ENCODE data around the gene SMYD3. TPM values are rescaled to one million over a fixed set of nuclear protein-coding genes. Genes with fewer than 3 reads are reported as not detected.

Gene SMYD3
- total RNA-seq, 4 donors from 2014 or later = 33.7 to 105 (median 51.4) TPM

GRCh38 chr1:245707941-245708340, 799.1 kb downstream of the SMYD3 start:
- H3K4me1 ChIP-seq = no peaks in the 10 kb centered on the region
- TF ChIP-seq CTCF (IDR thresholded peaks at IDR 0.05) (no peak), POLR2A (IDR thresholded peaks at IDR 0.05) (no peak)
- DNase-seq = no peak
- no peaks in the 10 kb centered on the region for H3K9me3 ChIP-seq
- no peak overlapping the region for H3K27ac ChIP-seq
- intact Hi-C loops (cut with DNase I) = no loop called here
- H3K4me3 ChIP-seq (replicated peaks in 1 of 3) = no peak overlapping the region
- no peaks in the 10 kb centered on the region for H3K36me3 ChIP-seq
- 90 to 95% methylated on average over 5 of the region's 5 CpGs for WGBS, 2 donors
- H3K27me3 ChIP-seq = no peaks in the 10 kb centered on the region

- Histone ChIP-seq H3K27ac (no peak overlapping the region), H3K4me1 (no peaks in the 10 kb centered on the region), H3K4me3 (replicated peaks in 1 of 3) (no peak overlapping the region), H3K9me3 (no peaks in the 10 kb centered on the region), H3K27me3 (no peaks in the 10 kb centered on the region), H3K36me3 (no peaks in the 10 kb centered on the region)
- 85 to 87% methylated on average over 7 of the region's 7 CpGs for WGBS, 2 donors
- TF ChIP-seq CTCF (IDR thresholded peaks at IDR 0.05) (no peak), POLR2A (IDR thresholded peaks at IDR 0.05) (no peak)
- no peak for DNase-seq
- intact Hi-C loops (cut with DNase I) = no loop called here
These were observed 802.3 kb downstream of the SMYD3 start for GRCh38 chr1:245704765-245705164.

- no peak overlapping the region for H3K27ac ChIP-seq
- WGBS, 2 donors = 76 to 86% methylated on average over 5 to 6 of the region's 6 CpGs
- H3K27me3 ChIP-seq = no peaks in the 10 kb centered on the region
- no peaks in the 10 kb centered on the region for H3K4me1 ChIP-seq
- H3K4me3 ChIP-seq (replicated peaks in 1 of 3) = no peak overlapping the region
- no peaks in the 10 kb centered on the region for H3K9me3 ChIP-seq
- no peak for DNase-seq
- intact Hi-C loops (cut with DNase I) = no loop called here
- H3K36me3 ChIP-seq = no peaks in the 10 kb centered on the region
- TF ChIP-seq CTCF (IDR thresholded peaks at IDR 0.05) (no peak), POLR2A (IDR thresholded peaks at IDR 0.05) (no peak)
These were observed 802.7 kb downstream of the SMYD3 start for GRCh38 chr1:245704341-245704740.

- Histone ChIP-seq H3K27ac (no peak overlapping the region), H3K4me1 (no peaks in the 10 kb centered on the region), H3K27me3 (no peaks in the 10 kb centered on the region), H3K36me3 (no peaks in the 10 kb centered on the region), H3K9me3 (no peaks in the 10 kb centered on the region), H3K4me3 (replicated peaks in 1 of 3) (no peak overlapping the region)
- WGBS, 2 donors = 87 to 92% methylated on average over 13 of the region's 13 CpGs
- intact Hi-C loops (cut with DNase I) = no loop called here
- DNase-seq = no peak
- TF ChIP-seq CTCF (IDR thresholded peaks at IDR 0.05) (no peak), POLR2A (IDR thresholded peaks at IDR 0.05) (no peak)
These were observed 804.7 kb downstream of the SMYD3 start for GRCh38 chr1:245702346-245702745.

GRCh38 chr1:245701631-245702030, 805.4 kb downstream of the SMYD3 start:
- Histone ChIP-seq H3K9me3 (no peaks in the 10 kb centered on the region), H3K4me1 (no peaks in the 10 kb centered on the region), H3K36me3 (no peaks in the 10 kb centered on the region), H3K4me3 (replicated peaks in 1 of 3) (no peak overlapping the region), H3K27ac (no peak overlapping the region), H3K27me3 (no peaks in the 10 kb centered on the region)
- DNase-seq = no peak
- TF ChIP-seq CTCF (IDR thresholded peaks at IDR 0.05) = no peak
- no peak for TF ChIP-seq POLR2A (IDR thresholded peaks at IDR 0.05)
- 86 to 95% methylated on average over 7 of the region's 7 CpGs for WGBS, 2 donors
- intact Hi-C loops (cut with DNase I) = no loop called here
